HG03135 (cell line): ENCODE results near the gene CD19.
"Not testable (repeated sequence)": the region's sequence is repeated elsewhere in the genome, so short reads cannot be mapped to it uniquely, and the experiment has no call there.

Experiments
- ATAC-seq: cut with Tn5 transposase; IDR thresholded peaks from one replicate; pipeline ENCODE4 v1.9.1; 2021; ENCODE audit warnings: mild to moderate bottlenecking, moderate library complexity; ENCODE audit not compliant: unreplicated experiment

The CD19 gene

DNA sequence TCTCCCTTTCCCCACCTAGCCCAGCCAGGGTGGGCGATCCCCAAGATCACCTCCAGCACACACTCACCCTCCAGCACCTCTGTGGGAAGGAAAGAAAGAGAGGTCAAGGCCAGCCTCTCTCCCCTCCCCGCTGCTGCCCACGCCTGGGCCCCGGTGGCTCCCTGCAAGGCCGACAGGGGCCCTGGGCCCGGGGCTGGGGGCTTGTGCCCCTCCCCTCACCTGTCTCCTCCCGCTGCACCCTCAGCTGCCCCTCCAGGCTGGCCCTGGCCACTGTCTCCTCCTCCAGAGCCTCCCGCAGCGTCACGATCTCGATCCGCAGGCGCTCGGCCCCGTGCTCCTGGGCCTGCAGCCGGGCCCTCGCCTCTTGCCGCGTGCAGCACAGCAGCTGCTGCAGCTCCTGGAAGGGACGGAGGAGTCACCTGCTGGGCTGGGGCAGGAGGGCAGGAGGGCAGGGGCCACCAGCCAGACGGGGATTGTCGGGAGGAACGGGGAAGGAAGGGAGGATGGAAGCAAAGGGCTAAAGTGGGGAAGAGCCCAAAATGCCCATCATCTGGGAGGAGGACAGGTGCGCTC is 25.9 kb upstream of the CD19 start:
- ATAC-seq = no peak

DNA sequence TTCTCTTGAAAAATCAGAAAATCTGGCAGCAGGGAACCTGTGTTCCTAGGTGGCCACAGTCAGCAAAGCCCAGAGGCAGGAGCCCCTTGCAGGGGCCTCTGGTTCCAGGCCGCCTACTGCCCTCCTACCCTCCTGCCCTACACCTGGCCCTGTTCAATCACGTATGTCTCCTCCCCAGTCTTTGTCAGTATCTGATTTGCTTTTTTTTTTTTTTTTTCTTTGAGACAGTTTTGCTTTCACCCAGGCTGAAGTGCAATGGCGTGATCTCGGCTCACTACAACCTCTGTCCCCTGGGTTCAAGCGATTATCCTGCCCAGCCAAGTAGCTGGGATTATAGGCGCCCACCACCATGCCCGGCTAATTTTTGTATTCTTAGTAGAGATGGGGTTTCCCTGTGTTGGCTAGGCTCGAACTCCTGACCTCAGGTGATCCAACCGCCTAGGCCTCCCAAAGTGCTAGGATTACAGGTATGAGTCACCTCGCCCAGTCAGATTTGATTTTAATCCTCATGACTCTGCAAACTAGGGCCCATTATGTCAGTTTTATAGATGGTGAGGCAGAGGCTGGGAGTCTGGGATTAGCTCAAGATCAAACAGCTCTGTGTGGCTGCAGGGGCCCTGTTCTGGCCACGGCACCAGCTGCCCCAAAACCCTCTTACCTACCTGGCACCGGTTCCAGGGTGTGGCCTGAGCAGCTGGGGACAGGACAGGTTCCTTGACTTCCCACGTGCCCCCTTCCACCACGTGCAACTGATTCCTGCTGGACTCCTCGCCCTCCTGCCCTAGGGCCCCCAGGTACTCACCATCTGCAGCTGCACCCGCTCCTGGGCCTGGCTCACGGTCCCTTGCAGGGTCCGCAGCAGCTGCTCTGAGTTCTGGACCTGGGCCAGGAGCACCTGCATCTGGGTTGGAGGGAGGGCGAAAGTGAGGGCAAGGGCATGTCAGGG is 21.4 kb upstream of the CD19 start:
- no peak for ATAC-seq

DNA sequence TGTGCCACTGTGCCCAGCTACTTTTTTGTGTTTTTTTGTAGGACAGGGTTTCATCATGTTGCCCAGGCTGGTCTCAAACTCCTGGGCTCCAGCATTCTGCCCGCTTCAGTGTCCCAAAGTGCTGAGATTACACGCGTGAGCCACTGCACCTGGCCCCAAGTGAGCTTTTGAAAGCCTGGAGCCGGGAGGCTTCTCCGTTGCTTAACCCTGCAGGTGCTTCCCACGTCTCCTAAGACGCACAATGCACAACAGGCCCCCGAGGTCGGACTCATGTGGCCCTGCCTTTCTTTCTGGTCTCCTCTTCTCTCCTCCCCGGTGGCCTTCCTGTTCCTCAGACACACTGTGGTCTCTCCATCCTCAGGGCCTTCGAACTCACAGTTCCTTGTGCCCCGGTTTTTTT is 19.2 kb upstream of the CD19 start:
- ATAC-seq = no peak

DNA sequence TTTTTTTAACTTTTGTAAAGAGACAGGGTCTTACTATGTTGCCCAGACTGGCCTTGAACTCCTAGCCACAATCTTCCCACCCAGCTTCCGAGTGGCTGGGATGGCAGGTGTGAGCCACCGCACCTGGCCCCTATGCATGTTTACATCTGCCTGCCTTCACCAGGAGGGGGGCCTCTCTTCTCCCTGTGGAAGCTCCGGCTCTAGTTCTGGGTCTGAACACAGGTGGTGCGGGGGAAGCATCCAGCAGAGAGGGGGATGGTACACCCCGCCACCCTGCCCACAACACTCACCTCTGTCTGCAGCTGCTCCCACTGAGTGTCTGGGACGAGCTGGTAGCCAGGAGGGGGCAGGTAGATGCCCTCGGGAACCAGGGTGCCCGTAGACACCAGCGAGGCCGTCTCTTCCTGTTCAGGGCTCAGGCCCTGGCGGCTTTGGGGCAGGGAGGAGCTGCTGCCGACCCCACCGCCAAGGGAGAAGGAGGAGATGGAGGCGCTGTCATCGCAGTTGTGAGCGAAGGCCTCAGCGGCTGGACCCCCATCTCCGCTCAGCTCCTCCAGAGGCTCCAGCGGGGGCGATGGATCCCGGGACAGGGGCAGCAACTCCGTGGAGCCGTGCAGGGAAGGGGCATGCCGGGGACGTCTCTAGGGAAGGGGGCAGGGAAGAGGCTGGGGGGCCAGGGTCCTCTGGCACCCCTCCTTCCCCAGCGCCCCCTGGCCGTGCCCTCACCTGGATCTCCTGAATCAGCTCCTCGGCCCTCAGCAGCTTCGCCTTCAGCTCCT is 17.6 kb upstream of the CD19 start:
- ATAC-seq = no peak

DNA sequence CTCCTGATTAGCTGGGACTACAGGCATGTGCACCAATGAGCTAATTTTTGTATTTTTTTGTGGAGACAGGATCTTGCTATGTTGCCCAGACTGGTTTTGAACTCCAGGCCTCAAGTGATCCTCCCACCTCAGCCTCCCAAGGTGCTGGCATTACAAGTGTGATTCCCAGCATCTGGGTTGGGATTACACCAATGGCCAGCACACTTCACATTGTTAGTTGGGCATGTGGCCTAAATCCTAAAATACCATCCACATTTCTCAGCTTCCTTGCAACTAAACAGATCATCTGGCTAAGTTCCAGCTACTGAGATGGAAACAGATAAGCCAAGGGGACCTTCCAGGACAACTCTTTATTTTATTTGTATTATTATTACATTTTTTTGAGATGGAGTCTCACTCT is 16.6 kb upstream of the CD19 start:
- no peak for ATAC-seq

DNA sequence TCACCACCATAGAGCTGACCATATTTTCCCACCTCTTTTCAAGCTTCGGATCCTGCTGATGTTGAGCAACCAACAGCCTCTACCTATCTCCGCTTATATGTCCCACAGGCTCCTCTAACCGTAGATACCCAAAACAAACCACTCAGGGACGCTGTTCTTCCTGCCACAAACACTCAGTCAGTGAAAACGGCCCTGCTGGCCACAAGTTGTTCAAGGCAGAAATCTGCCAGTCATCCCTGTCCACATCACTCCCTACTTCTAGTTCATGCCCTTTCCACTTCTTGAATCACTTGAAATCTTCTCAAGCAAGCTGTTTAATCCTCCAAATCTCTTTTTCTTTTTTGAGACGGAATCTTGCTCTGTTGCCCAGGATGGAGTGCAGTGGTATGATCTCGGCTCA is 14.7 kb upstream of the CD19 start:
- ATAC-seq = no peak

DNA sequence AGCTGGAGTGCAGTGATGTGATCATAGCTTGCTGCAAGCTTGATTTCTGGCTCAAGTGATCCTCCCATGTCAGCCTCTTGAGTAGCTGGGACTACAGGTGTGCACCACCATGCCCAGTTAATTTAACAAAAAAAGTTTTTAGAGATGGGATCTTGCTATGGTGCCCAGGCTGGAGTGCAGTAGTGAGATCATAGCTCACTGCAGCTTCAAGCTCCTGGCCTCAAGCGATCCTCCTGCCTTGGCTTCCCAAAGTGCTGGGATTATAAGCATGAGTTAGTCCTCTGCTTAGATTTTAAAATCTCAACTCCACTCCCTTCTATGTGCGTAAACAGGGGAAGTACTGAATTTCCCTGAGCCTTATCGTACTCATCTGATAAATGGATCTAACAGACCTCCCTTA is 13.1 kb upstream of the CD19 start:
- ATAC-seq = no peak

DNA sequence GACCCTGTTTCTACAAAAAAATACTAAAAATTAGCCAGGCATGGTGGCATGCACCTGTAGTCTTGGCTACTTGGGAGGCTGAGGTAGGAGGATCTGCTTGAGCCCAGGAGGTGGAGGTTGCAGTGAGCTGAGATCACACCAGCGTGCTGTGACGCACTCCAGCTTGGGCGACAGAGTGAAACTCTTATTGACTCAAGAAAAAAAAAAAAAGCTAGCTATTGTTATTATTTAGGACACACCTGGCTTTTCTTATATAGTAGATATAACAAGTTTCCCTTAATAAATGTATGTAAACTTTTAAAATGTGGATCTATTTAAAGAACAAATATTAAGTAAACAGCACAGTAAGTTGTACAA is 8.6 kb upstream of the CD19 start:
- ATAC-seq = no peak

DNA sequence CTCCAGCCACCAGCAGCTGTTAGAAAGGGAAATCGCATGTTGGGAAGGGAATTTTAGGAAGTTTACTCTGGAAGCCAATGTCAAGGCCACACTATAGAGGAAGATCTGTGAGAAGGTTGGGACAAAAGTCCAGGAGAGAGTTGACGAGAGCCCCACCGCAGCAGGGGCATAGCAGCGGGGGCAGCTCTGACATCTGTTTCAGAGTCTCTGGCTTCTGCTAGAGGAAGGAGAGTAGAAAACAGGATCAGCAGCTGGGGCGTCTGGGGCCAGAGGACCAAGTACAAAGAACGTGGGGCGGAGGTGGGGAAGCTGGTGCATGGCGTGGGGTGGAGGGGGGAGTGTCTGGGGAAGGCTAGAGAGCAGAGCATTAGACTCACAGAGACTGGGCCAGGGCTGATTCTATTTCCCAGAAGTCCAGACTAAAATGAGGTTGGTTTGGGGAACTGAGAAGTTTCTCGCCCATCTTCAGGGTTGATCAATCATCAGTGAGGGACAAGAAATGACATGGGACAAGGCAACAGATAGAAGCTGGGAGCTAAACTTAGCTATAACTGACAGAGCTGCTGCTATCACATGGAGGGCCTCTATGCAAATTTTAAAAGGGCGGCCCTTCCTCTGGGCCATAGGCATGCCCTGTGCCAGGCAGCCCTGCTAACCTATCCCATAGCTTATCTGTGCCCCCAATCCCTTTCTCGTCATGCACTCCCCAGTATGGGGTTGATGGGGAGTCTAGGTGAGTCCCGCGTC is 7.9 kb upstream of the CD19 start:
- peak; percentile 47 for ATAC-seq

DNA sequence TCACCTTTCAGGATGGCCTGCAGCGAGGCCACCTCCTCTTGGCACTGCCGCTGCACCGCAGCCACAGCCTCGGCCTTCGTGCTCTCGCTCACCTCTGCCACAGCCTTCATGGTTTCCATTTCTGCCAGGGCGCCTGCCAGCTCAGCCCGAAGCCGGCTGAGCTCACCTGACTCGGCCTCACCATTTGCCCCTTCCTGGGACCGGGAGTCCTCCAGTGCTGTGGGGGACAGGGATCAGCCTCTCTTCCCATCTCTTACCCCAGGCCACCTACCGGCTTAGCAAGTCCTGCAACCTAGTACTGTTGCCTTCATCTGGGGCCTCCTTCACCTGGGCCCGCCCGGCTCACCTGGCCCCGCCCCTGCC is 7.4 kb upstream of the CD19 start:
- ATAC-seq = no peak

DNA sequence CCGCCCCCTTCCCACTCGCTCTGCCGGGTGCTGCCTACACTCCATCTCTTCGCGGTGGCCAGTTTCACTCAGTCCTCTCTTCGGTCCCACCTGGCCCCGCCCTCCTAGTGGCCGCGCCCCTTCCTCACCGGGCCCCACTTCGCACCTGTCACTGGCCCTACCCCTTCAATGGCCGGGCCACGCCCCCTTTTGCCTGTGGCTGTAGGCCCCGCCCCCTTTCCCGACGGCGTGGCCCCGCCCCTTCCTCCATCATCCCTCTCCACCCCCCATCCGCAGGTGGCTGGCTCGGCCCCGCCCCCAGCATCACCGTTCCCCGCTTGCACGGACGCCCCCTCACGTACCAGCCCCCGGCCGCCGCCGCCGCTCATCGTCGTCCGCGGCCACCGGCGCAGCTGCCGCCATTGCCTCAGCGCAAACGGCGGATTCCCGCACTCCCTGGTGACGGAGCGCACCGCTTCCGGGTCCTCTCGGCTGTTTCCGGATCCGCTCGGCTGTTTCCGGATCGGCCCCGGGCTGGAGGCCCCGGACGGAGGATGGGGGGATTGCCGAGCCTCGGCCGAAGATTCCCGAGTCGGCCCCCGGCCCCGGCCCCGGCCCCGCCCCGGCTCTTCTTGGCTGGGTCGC is 6.9 kb upstream of the CD19 start, which contains the start of gene RABEP2:
RABEP2 (minus strand) TSS at position 477 of the 624 bp plus-strand sequence; CDS start at position 402, 75 bp downstream.
- ATAC-seq = peak; percentile 64

DNA sequence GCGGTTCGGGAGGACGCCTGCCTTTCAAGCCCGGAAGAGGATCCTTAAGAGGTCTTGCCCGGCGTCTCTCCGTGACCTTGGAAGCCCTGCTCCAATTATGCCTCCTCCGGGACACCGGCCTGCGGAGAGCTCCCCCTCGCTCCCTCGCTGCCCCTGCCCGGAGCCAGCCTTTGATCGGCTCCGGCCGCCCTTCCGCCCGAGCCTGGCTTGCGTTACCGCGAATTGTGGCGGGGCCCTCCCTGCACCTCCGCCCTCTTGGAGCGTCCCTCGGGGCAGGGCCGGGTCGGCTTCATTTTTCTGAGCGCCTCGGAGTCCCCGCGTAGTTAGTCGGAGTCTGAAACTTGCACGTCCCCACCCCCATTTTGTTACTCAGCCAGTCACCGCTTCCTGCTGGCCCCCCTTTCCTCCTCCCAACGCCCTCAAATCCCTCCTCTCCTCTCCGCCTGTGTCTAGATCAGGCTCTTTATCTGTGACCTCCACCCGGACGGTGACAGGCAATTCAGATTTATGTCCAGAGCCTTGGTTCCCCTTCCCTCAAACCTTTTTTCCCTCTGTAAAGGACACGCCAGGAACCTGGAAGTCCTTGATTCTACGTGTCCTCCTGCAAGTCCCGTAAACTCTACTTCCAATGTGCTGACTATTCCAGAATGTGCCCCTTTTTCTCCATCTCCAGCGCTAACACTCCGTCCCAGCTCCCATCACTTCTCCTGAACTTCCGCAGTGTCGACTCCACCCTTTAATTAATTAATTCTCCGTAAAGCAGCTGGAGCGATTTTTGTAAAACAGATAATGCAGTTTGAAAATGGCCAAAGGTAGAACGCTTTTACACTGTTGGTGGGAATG is 6.2 kb upstream of the CD19 start:
- peak; percentile 39 for ATAC-seq

DNA sequence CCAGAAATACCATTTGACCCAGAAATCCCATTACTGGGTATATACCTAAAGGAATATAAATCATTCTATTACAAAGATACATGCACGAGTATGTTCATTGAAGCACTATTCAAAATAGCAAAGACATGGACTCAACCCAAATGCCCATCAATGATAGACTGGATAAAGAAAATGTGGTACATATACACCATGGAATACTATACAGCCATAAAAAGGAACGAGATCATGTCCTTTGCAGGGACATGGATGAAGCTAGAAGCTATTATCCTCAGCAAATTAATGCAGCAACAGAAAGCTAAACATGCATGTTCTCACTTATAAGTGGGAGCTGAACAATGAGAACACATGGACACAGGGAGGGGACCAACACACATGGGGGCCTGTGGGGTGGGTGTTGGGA is 5.5 kb upstream of the CD19 start:
- ATAC-seq = not testable (repeated sequence)

DNA sequence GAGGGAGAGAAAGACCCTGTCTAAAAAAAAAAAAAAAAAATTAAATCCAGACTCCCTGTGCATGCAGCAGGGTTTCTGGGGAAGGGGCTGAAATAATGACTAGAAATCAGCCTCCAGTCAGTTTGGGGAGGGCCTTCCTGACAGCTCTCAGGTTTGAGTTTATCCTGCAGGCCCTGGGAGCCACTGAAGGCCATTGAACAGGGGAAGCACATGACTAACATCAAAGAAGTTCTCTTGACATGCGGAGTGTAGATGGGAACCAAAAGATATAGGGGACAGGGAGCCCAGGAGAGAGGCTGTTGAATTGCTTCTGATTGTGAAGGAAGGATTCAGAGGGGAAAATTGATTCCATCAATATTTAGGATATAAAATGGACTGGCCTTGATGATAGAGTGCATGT is 4.0 kb upstream of the CD19 start:
- ATAC-seq = no peak

DNA sequence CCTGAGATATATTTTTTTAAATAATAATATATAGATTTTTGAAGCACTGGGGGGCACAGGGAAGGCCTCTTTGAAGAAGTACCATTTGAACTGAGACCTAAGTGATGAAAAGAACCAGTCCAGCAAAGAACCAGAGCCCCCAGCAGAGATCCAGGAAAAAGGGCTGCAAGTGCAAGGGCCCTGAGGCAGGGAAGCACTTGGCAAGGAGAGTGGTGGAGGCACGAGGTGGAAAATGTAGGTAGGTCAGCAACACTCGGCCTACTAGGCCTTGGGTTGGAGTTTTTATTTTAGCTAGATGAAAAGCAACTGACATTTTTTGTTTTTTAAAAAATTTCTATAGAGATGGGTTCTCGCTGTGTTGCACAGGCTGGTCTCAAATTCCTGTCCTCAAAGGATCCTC is 1.6 kb upstream of the CD19 start:
- no peak for ATAC-seq

DNA sequence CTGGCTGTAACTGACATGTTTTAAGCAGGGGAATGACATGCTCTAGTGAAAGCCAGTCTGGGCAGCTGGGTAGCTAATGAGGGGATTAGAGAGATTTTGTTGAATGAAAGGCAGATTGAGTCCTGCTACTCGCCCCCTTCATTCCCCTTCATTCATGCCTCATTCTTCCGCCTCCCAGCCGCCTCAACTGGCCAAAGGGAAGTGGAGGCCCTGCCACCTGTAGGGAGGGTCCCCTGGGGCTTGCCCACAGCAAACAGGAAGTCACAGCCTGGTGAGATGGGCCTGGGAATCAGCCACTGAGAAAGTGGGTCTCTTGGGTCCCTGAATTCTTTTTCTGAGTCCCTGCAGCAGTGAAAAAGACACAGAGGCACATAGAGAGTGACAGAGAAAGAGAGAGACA is 1.1 kb upstream of the CD19 start:
- no peak for ATAC-seq

DNA sequence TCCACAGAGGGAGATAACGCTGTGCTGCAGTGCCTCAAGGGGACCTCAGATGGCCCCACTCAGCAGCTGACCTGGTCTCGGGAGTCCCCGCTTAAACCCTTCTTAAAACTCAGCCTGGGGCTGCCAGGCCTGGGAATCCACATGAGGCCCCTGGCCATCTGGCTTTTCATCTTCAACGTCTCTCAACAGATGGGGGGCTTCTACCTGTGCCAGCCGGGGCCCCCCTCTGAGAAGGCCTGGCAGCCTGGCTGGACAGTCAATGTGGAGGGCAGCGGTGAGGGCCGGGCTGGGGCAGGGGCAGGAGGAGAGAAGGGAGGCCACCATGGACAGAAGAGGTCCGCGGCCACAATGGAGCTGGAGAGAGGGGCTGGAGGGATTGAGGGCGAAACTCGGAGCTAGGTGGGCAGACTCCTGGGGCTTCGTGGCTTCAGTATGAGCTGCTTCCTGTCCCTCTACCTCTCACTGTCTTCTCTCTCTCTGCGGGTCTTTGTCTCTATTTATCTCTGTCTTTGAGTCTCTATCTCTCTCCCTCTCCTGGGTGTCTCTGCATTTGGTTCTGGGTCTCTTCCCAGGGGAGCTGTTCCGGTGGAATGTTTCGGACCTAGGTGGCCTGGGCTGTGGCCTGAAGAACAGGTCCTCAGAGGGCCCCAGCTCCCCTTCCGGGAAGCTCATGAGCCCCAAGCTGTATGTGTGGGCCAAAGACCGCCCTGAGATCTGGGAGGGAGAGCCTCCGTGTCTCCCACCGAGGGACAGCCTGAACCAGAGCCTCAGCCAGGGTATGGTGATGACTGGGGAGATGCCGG is 769 bp downstream of the CD19 start:
- no peak for ATAC-seq

DNA sequence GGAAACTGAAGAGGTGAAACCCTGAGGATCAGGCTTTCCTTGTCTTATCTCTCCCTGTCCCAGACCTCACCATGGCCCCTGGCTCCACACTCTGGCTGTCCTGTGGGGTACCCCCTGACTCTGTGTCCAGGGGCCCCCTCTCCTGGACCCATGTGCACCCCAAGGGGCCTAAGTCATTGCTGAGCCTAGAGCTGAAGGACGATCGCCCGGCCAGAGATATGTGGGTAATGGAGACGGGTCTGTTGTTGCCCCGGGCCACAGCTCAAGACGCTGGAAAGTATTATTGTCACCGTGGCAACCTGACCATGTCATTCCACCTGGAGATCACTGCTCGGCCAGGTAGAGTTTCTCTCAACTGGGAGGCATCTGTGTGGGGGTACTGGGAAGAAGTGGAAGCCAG is 1.4 kb downstream of the CD19 start:
- ATAC-seq = no peak

DNA sequence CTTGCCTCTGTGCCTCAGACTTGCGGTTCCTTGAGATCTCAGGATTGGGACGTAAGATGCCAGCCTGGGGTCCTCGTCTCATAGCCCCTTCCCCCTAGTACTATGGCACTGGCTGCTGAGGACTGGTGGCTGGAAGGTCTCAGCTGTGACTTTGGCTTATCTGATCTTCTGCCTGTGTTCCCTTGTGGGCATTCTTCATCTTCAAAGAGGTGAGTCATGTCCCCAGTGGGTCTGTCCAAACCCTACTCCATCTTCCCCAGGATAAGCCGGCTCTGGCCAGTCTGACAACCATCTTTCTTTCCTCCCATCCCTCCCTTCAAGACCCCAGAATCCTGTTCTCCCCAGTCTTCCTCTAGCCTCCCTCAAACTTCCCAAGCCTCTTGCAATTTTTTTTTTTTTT is 3.6 kb downstream of the CD19 start:
- no peak for ATAC-seq
